K562 (cell line): Measurements from ENCODE around the gene HSD3B7. TPM values are rescaled to one million over a fixed set of nuclear protein-coding genes. Genes with fewer than 3 reads are reported as not detected.
A peak's percentile ranks its signal among the peaks of the same experiment; 100 is the strongest.

ENCODE experiments used
- ATAC-seq: fragments of 200-7000 bp; cut with Tn5 transposase; 3 replicates; pipeline ENCODE4 v1.9.1; 2020; ENCODE audit warnings: moderate library complexity
- BruUV-seq: library from RNA; stranded (reverse); fragments of 400-500 nt; replicated peaks from 2 replicates; lab custom pipeline; 2021; lab: Mats Ljungman, UMichigan
- CTCF ChIA-PET: fragments of 300-600 bp; formaldehyde crosslinking; extraction: SDS; loops from one replicate; lab custom pipeline; 2021; ENCODE audit warnings: low intra/inter-chr PET ratio; lab: Yijun Ruan, JAX
- POLR2A ChIA-PET: fragments of 300-600, 350-650 bp; sonication (Branson Sonifier 250); formaldehyde crosslinking; extraction: SDS; loops from one replicate; lab custom pipeline; 2021; ENCODE audit warnings: antibody characterized with exemption, inconsistent platforms; lab: Yijun Ruan, JAX
- DNase-seq, 4 experiments: peaks; one replicate each; pipeline versions ENCODE4 v3.0.0 to v3.0.0-alpha.2; 2011 to 2018; ENCODE audit warnings: low spot score in 3 of 4, mixed read lengths in 3 of 4; ENCODE audit errors: extremely low read depth in 1 of 4
- FAIRE-seq: peaks from 2 replicates; lab custom pipeline; 2011; peaks lifted over from hg19 to GRCh38; lab: Jason Lieb, UNC
- H2AFZ ChIP-seq: 2 replicates; pipeline ENCODE4 v1.6.0; 2011; ENCODE audit warnings: low read depth, low read length, control low read depth, inconsistent platforms
- H3K27ac ChIP-seq: fragments of 200-600 bp; 3 replicates; pipeline ENCODE4 v1.8.0; 2011; ENCODE audit warnings: low read depth, mild to moderate bottlenecking, control low read depth, inconsistent platforms, low read length, moderate library complexity, mixed read lengths; ENCODE audit errors: extremely low read depth
- H3K27me3 ChIP-seq, 2 experiments: fragments of 300-600 bp in 1 of 2; 2 replicates in 1 of 2; 3 replicates in 1 of 2; pipeline versions ENCODE4 v1.6.0 to v1.8.0; 2011; ENCODE audit warnings: inconsistent platforms in 2 of 2, low read length in 2 of 2, mild to moderate bottlenecking in 1 of 2, mixed read lengths in 1 of 2, moderate library complexity in 1 of 2; ENCODE audit not compliant: control insufficient read depth in 2 of 2, insufficient read depth in 2 of 2
- H3K36me3 ChIP-seq: fragments of 300-600 bp; 3 replicates; pipeline ENCODE4 v1.8.0; 2011; ENCODE audit warnings: mild to moderate bottlenecking, low read length, inconsistent platforms; ENCODE audit not compliant: control insufficient read depth, insufficient read depth
- H3K4me1 ChIP-seq, 2 experiments: fragments of 200-600 bp in 1 of 2; replicated peaks in 1 of 2; 2 replicates in 1 of 2; 3 replicates in 1 of 2; pipeline versions ENCODE4 v1.5.1 to v1.8.0; 2011; ENCODE audit warnings: inconsistent platforms in 2 of 2, low read length in 2 of 2, mild to moderate bottlenecking in 1 of 2, mixed read lengths in 1 of 2, moderate library complexity in 1 of 2; ENCODE audit not compliant: control insufficient read depth in 2 of 2, insufficient read depth in 2 of 2
- H3K4me2 ChIP-seq: 2 replicates; pipeline ENCODE4 v1.6.1; 2011; ENCODE audit warnings: low read length, control low read depth, inconsistent platforms, mixed read lengths; ENCODE audit not compliant: insufficient read depth
- H3K4me3 ChIP-seq: fragments of 200-600 bp; sonication (generic), shearing (Covaris generic); 2 replicates; pipeline ENCODE4 v1.5.1; 2016; ENCODE audit warnings: control low read depth, inconsistent platforms
- H3K79me2 ChIP-seq: fragments of 200-600 bp; 3 replicates; pipeline ENCODE4 v1.8.0; 2011; ENCODE audit warnings: low read length, inconsistent platforms; ENCODE audit not compliant: control insufficient read depth, insufficient read depth
- H3K9ac ChIP-seq, 2 experiments: 2 replicates each; pipeline versions ENCODE4 v1.6.0 to v1.6.1; 2011; ENCODE audit warnings: low read depth in 2 of 2, low read length in 2 of 2, control low read depth in 1 of 2, inconsistent platforms in 1 of 2, mild to moderate bottlenecking in 1 of 2, mixed read lengths in 1 of 2; ENCODE audit not compliant: insufficient read depth in 1 of 2
- H3K9me1 ChIP-seq: one replicate; pipeline ENCODE4 v1.6.0; 2011; ENCODE audit warnings: inconsistent platforms, mild to moderate bottlenecking, low read length, moderate library complexity; ENCODE audit not compliant: control insufficient read depth, insufficient read depth
- H3K9me3 ChIP-seq: replicated peaks from 2 replicates; pipeline ENCODE4 v1.5.1; 2011; ENCODE audit warnings: low read depth, low read length, inconsistent platforms; ENCODE audit not compliant: control insufficient read depth, insufficient read depth
- H4K20me1 ChIP-seq: replicated peaks from 2 replicates; pipeline ENCODE4 v1.6.1; 2011; ENCODE audit warnings: low read length, inconsistent platforms, mixed read lengths; ENCODE audit not compliant: control insufficient read depth, insufficient read depth
- ARID2 ChIP-seq: fragments of 450-650 bp; IDR thresholded peaks from 2 replicates; pipeline ENCODE4 v1.6.1; 2017; ENCODE audit warnings: antibody characterized with exemption, mild to moderate bottlenecking
- BCOR ChIP-seq: fragments of 450-650 bp; IDR thresholded peaks from 2 replicates; pipeline ENCODE4 v1.6.1; 2016
- CREM ChIP-seq: IDR thresholded peaks from 2 replicates; pipeline ENCODE4 v1.6.1; 2014; ENCODE audit warnings: antibody characterized with exemption, low read depth
- ETS2 ChIP-seq: IDR thresholded peaks from 2 replicates; pipeline ENCODE4 v1.6.1; 2016; ENCODE audit warnings: borderline replicate concordance, missing genetic modification characterization, mild to moderate bottlenecking, moderate library complexity, missing compliant biosample characterization; ENCODE audit not compliant: poor library complexity, severe bottlenecking
- HNRNPK ChIP-seq: fragments of 200-400 bp; formaldehyde crosslinking; IDR thresholded peaks from one replicate; pipeline ENCODE4 v1.6.1; 2018; ENCODE audit warnings: mild to moderate bottlenecking, low read depth, low read length; ENCODE audit not compliant: poor library complexity, severe bottlenecking
- KDM1A ChIP-seq, 2 experiments: fragments of 450-650 bp; IDR thresholded peaks; 2 replicates each; pipeline ENCODE4 v1.6.1; 2016; ENCODE audit warnings: mild to moderate bottlenecking in 2 of 2
- MLX ChIP-seq, 2 experiments: fragments of 450-650 bp in 1 of 2; sonication (generic) in 1 of 2; formaldehyde crosslinking; conservative IDR thresholded peaks; 2 replicates each; pipeline versions ENCODE4 v1.4.0 to v1.8.1; 2020 to 2022; ENCODE audit warnings: mild to moderate bottlenecking in 1 of 2, missing genetic modification reagents in 1 of 2
- PTTG1 ChIP-seq: fragments of 450-650 bp; IDR thresholded peaks from 2 replicates; pipeline ENCODE4 v1.6.1; 2016; ENCODE audit warnings: low read depth, mild to moderate bottlenecking, missing genetic modification characterization, missing compliant biosample characterization
- RBM25 ChIP-seq: fragments of 200-400 bp; formaldehyde crosslinking; IDR thresholded peaks from 2 replicates; pipeline ENCODE4 v1.6.1; 2018; ENCODE audit warnings: low read length, low read depth, moderate library complexity; ENCODE audit not compliant: severe bottlenecking
- SLC30A9 ChIP-seq: fragments of 250-450 bp; sonication (Bioruptor Pico); IDR thresholded peaks from 2 replicates; pipeline ENCODE4 v1.8.0; 2022; ENCODE audit warnings: mild to moderate bottlenecking, moderate library complexity
- SMARCA5 ChIP-seq: fragments of 450-650 bp; IDR thresholded peaks from 2 replicates; pipeline ENCODE4 v1.6.1; 2016
- SRSF3 ChIP-seq: fragments of 200-400 bp; formaldehyde crosslinking; IDR thresholded peaks from 2 replicates; pipeline ENCODE4 v1.6.1; 2016; ENCODE audit warnings: mild to moderate bottlenecking, low read length, moderate library complexity; ENCODE audit not compliant: insufficient read depth
- ZNF197 ChIP-seq: fragments of 200-800 bp; sonication (Bioruptor generic); IDR thresholded peaks from 2 replicates; pipeline ENCODE4 v1.6.1; 2016; ENCODE audit warnings: low read depth, missing genetic modification characterization, missing compliant biosample characterization
- ZNF583 ChIP-seq: fragments of 250-450 bp; sonication (Bioruptor Pico); IDR thresholded peaks from 2 replicates; pipeline ENCODE4 v1.4.0; 2020
- WGBS: fragments of 100-300 bp; shearing (Covaris generic); methylation state at CpG from one replicate; pipeline ENCODE4 v1.1.6; 2016; ENCODE audit warnings: low coverage, mixed read lengths; ENCODE audit not compliant: insufficient coverage; ENCODE audit errors: missing lambda C conversion rate; 5-methylcytosine and 5-hydroxymethylcytosine counted together
- in situ Hi-C: fragments of 300-500 bp; cut with MboI; formaldehyde crosslinking; loops from 4 replicates; pipeline ENCODE4 v1.15.0; 2018; ENCODE audit warnings: inconsistent platforms, mixed read lengths
- intact Hi-C: fragments of 100-400 bp; cut with micrococcal nuclease; formaldehyde crosslinking; loops from 2 replicates; pipeline ENCODE4 v1.14.2; 2022
- polyA plus RNA-seq, 8 experiments: library from polyadenylated mRNA; depleted of rRNA in 4 of 8; stranded (reverse) in 5 of 8; unstranded in 3 of 8; fragments of >200 nt; fragmentation: Nextera tagmentation in 2 of 8; fragmentation: Illumina TruSeq in 1 of 8; extraction: Ambion mirVana in 2 of 8; extraction: Trizol in 1 of 8; gene quantifications; 2 replicates each; pipeline versions ENCODE4 v1.2.1 to v1.2.3, GENCODE V29; 2011 to 2014; ENCODE audit warnings: inconsistent platforms in 1 of 8, missing spikeins in 1 of 8
- total RNA-seq, 7 experiments: library from RNA; depleted of rRNA in 6 of 7; stranded (reverse); fragments of >200 nt in 6 of 7; fragmentation: Illumina TruSeq in 2 of 7; extraction: Trizol in 2 of 7; gene quantifications; 2 replicates each; pipeline versions ENCODE4 v1.2.1 to v1.2.3, GENCODE V29; 2011 to 2021; ENCODE audit warnings: low replicate concordance in 1 of 7

The HSD3B7 gene
- total and polyA plus RNA-seq, 9 of the 15 experiments (the other 6 are each of a cell fraction or from before 2014, with no cell fraction given): 5.4 to 49.1 (median 23.0) TPM

DNA sequence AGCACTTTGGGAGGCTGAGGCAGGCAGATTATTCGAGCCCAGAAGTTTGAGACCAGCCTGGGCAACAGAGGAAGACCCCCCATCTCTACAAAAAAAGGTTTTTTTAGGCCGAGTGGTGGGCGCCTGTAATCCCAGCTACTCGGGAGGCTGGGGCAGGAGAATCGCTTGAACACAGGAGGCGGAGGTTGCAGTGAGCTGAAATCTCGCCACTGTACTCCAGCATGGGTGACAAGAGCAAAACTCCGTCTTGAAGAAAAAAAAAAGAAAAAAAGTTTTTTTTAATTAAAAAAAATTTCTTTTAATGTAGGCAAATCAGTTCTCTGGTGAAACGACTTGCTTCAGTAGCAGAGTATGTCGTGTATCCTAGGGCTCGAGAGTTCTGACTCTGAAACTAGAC lies 10.9 kb downstream of the HSD3B7 start:
- H2AFZ ChIP-seq: peak overlapping the region; percentile 97
- FAIRE-seq (no peak), DNase-seq (no peak), ATAC-seq (no peak)
- no peaks in the 10 kb centered on the region for H3K9me1 ChIP-seq
- H3K4me2 ChIP-seq: peak overlapping the region; percentile 99
- POLR2A ChIA-PET: interaction anchor here (1.6 kb wide), 1 partner anchor 78 kb away, joined by 7 read pairs; the partner anchor contains the start of genes ZNF646 and ZNF668
- H3K9me3 ChIP-seq: no peaks in the 10 kb centered on the region
- H4K20me1 ChIP-seq: no peaks in the 10 kb centered on the region
- no peaks in the 10 kb centered on the region for H3K36me3 ChIP-seq
- whole genome bisulfite sequencing: 65% methylated on average over 11 of the region's 11 CpGs
- no peaks in the 10 kb centered on the region for H3K27me3 ChIP-seq
- H3K4me3 ChIP-seq: no peak overlapping the region
- TF ChIP-seq HNRNPK: no peak
- no TSS peak for BruUV-seq
- H3K4me1 ChIP-seq: peaks cover 43 to 44% of the 10 kb centered on the region in 2 experiments
- H3K79me2 ChIP-seq: peaks cover 3% of the 10 kb centered on the region; the same call in 2 of the 3 replicates
- in situ Hi-C loops: loop anchor here (10.0 to 25.0 kb wide), 2 partner anchors 319 to 441 kb away; partner anchors contain the start of genes COX6A2 and ZNF843
- CTCF ChIA-PET: interaction anchor here (0.6 kb wide), 1 partner anchor 168 kb away, joined by 3 read pairs; no protein-coding TSS in a partner anchor
- H3K27ac ChIP-seq: peak overlapping the region; percentile 91
- H3K9ac ChIP-seq: peak overlapping the region; percentile 81 to 91; a peak in 2 of 4 replicates
- intact Hi-C loops: no loop called here

GRCh38 chr16:30996324-30996984 lies 11.4 kb downstream of the HSD3B7 start:
- peak overlapping the region; percentile 99 for H3K4me2 ChIP-seq
- H3K27ac ChIP-seq: peak overlapping the region; percentile 91
- ChIA-PET CTCF (interaction anchor here (0.6 kb wide), 1 partner anchor 169 kb away, joined by 3 read pairs; no protein-coding TSS in a partner anchor), POLR2A (interaction anchor here (0.5 to 1.6 kb wide), 7 partner anchors 25 to 943 kb away, joined by 3 to 7 read pairs (median 3); partner anchors contain the start of genes ZNF646 and ZNF668)
- FAIRE-seq: no peak
- ATAC-seq: peak; percentile 7
- H3K4me3 ChIP-seq: peak overlapping the region; percentile 69
- H2AFZ ChIP-seq: peak overlapping the region; percentile 97
- no peaks in the 10 kb centered on the region for H3K9me1 ChIP-seq
- DNase-seq: peak in 3 of 4 experiments; percentile 34 to 74 (median 70)
- H3K9ac ChIP-seq: peak overlapping the region; percentile 81 to 91
- TSS peak; percentile 87 for BruUV-seq
- no peaks in the 10 kb centered on the region for H3K36me3 ChIP-seq
- no peaks in the 10 kb centered on the region for H3K27me3 ChIP-seq
- peaks cover 3% of the 10 kb centered on the region; the same call in 2 of the 3 replicates for H3K79me2 ChIP-seq
- 21% methylated on average over 15 of the region's 23 CpGs for WGBS
- in situ Hi-C loops (loop anchor here (10.0 to 25.0 kb wide), 2 partner anchors 318 to 441 kb away; partner anchors contain the start of genes COX6A2 and ZNF843), intact Hi-C loops (no loop called here)
- no peaks in the 10 kb centered on the region for H3K9me3 ChIP-seq
- no peaks in the 10 kb centered on the region for H4K20me1 ChIP-seq
- peaks cover 43 to 44% of the 10 kb centered on the region in 2 experiments for H3K4me1 ChIP-seq
- TF ChIP-seq KDM1A (IDR thresholded peaks at IDR 0.05): peak in 1 of 2 experiments; percentile 35; a peak in 1 of 4 replicates
- no peak for TF ChIP-seq PTTG1 (tag)
- TF ChIP-seq SLC30A9 (CRISPR knock-in tag): no peak
- TF ChIP-seq ARID2: no peak
- no peak for TF ChIP-seq ETS2 (tag)
- peak; percentile 61; the same call in 1 of the 2 replicates for TF ChIP-seq SMARCA5
- no peak for TF ChIP-seq MLX (CRISPR knock-in tag; conservative IDR thresholded peaks at IDR 0.05)
- no peak for TF ChIP-seq SRSF3
- peak; percentile 78 for TF ChIP-seq BCOR
- TF ChIP-seq CREM: peak; percentile 45
- TF ChIP-seq RBM25: peak; percentile 51
- 0 out of 2 replicates have a peak, but pooled peaks have one; percentile 42 for TF ChIP-seq ZNF197 (CRISPR knock-in tag)
- TF ChIP-seq ZNF583 (CRISPR knock-in tag): no peak
